Ishikawa (cell line): Measurements from ENCODE around the gene S100A2.

ENCODE experiments used
- EP300 ChIP-seq: IDR thresholded peaks from 2 replicates; pipeline ENCODE4 v1.6.1; 2012; ENCODE audit warnings: borderline replicate concordance
- TEAD4 ChIP-seq: IDR thresholded peaks from 2 replicates; pipeline ENCODE4 v1.6.1; 2012

GRCh38 chr1:153607381-153607780, 41.7 kb upstream of the S100A2 start:
- no peak for TF ChIP-seq TEAD4
- no peak for TF ChIP-seq EP300
